Middle frontal gyrus (tissue), 1 donor: ENCODE data around the gene PBRM1.

Experiments used
- DNase-seq: peaks from one replicate; pipeline ENCODE4 v3.0.0-alpha.2; 2015; ENCODE audit warnings: low spot score; ENCODE audit errors: extremely low spot score

PBRM1 gene

GRCh38 chr3:52525680-52526561 is 159.8 kb downstream of the PBRM1 start:
- no peak for DNase-seq

GRCh38 chr3:52524752-52525679 is 160.7 kb downstream of the PBRM1 start:
- no peak for DNase-seq

- no peak for DNase-seq
Measured at GRCh38 chr3:52524258-52524751, 161.4 kb downstream of the PBRM1 start.

- no peak for DNase-seq
Measured at GRCh38 chr3:52523386-52524257, 162.1 kb downstream of the PBRM1 start.

GRCh38 chr3:52522651-52523251 is 163.0 kb downstream of the PBRM1 start:
- no peak for DNase-seq

GRCh38 chr3:52521881-52522650 is 163.6 kb downstream of the PBRM1 start:
- DNase-seq: no peak

GRCh38 chr3:52521488-52521824 is 164.3 kb downstream of the PBRM1 start:
- DNase-seq: no peak

GRCh38 chr3:52520716-52521487 is 164.8 kb downstream of the PBRM1 start:
- no peak for DNase-seq

GRCh38 chr3:52520141-52520667 is 165.5 kb downstream of the PBRM1 start:
- DNase-seq: no peak

GRCh38 chr3:52519445-52520140 is 166.1 kb downstream of the PBRM1 start:
- DNase-seq: no peak

GRCh38 chr3:52518723-52519444 is 166.8 kb downstream of the PBRM1 start:
- no peak for DNase-seq

- DNase-seq: no peak
Measured at GRCh38 chr3:52517796-52518722, 167.7 kb downstream of the PBRM1 start.

- no peak for DNase-seq
Measured at GRCh38 chr3:52516509-52517195, 169.1 kb downstream of the PBRM1 start.

GRCh38 chr3:52515192-52515591 is 170.5 kb downstream of the PBRM1 start:
- no peak for DNase-seq

- no peak for DNase-seq
Measured at GRCh38 chr3:52514576-52514975, 171.1 kb downstream of the PBRM1 start.

- DNase-seq: no peak
Measured at GRCh38 chr3:52513281-52513680, 172.4 kb downstream of the PBRM1 start.
